GM19351 (cell line): ENCODE measurements around the gene RPL32.

Source experiments
- ATAC-seq: cut with Tn5 transposase; IDR thresholded peaks from one replicate; pipeline ENCODE4 v1.9.1; 2021; ENCODE audit warnings: mild to moderate bottlenecking, moderate library complexity; ENCODE audit not compliant: unreplicated experiment

Gene RPL32

DNA sequence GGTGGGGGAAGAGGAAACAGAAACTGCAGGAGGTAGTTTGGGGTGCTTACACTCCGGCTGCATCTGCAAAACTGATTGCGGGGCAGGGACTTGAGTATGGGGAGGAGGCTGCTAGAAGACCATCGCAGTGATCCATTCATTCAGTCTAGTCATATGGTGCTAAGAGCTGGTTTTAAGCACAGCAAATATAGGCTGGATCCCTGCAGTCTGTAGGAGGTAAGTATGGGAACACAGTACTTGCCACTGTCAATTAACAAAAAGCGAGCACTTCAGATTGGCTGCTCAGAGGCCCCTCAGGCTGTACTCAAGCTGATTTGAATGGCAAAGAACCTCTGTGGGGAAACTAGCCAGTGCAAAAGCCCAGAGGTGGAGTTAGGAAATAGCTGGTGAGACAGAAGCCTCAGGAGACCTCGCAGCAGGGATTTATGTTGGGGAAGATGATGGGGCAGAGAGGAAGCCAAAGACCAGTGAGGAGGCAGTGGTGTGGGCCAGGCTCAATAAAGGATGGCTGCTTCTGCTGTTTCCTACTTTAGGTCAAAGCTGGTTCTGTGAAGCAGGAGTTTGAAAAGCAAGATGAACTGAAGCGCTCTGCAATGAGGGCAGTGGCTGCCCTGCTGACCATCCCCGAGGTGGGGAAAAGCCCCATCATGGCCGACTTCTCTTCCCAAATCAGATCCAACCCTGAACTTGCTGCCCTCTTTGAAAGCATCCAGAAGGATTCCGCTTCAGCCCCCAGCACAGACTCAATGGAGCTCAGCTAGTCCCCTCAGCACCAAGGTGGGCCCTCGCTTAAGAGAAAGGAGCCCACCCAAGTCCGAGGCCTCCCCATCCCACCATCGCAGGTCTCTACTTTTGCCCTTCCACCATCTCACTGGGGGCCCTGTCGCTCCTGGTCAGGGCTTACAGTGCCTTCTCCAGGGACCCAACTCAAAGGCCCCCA lies 7.9 kb downstream of the RPL32 start:
- ATAC-seq, result no peak

DNA sequence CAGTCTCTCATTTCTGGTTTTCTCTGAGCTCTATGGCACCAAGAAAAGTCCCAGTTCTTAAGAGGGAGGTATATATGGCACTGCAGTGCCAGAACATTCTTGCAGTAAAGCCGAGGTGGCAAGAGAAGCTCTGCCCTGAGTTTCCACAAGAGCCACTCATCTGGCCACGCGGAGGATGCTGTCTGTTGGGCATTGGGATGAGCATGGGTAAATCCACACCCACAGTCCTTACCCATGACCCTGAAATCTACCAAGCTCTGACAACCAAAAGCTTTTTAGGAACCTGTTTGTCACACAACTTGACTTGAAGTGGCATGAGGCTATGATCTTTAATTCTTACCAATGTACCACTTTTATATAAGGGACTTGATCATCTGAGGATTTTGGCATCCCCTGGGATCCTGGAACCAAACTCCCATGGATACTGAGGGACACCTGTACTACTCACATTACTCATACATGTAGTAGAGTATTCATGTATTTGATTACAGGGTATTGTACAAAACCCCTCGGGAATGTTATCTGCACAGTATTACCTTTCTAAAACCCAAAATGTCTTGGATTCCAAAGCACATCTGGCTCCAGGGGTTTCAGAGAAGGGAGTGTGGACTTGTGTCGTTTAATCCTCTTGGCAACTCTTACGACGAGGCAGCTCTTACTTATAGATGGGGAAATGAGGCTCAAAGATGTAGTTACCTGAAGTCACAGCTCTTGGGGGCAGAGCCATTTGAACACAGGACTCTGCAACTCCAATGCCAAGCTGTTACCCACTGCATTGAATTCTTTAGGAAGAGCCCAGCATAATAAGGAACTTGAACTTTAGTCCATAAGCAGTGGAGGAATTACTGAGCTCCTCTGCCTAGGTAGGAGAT lies 8.8 kb downstream of the RPL32 start:
- no peak for ATAC-seq

DNA sequence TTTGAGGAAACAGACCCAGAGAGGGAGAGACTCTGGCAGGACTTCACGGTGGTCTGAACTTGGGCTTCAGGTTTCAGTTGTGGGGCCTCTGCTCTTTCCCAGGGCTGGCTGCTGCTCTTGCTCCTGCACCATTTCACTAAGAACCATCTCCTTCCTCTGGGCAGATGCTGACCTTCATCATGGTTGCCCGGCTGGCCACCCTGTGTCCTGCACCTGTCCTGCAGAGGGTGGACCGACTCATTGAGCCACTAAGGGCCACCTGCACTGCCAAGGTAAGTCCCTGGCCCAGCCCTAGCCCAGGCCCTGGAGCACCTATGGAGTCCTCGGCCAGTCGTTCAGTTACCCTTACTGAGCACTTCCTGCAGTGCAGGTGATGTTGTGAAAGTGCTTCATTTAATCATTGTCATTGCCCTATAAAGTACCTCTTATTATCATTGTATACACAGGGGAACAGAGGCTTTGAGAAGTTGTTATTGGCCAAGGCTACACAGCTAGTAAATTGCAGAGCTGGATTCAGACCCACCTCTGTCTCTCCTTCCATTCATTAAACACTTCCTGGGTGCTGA lies 10.0 kb downstream of the RPL32 start:
- no peak for ATAC-seq

DNA sequence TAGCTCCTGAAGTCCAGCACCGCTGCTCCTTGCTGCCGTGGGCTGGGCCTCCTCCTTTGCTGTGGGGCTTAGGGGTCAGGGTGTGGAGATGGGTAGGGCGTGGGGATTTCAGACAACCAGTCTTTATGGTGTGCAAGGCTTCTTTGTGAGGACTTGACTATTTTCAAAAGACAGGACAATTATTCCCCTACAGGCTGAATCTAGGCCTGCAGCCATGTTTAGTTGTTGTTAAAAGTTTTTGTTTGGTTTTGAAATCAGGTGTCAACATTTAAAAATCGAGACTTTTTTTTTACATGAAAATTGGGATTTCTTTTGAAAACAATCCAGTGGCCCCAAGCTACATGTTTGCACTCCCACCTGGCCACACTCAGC lies 10.6 kb downstream of the RPL32 start:
- no peak for ATAC-seq

DNA sequence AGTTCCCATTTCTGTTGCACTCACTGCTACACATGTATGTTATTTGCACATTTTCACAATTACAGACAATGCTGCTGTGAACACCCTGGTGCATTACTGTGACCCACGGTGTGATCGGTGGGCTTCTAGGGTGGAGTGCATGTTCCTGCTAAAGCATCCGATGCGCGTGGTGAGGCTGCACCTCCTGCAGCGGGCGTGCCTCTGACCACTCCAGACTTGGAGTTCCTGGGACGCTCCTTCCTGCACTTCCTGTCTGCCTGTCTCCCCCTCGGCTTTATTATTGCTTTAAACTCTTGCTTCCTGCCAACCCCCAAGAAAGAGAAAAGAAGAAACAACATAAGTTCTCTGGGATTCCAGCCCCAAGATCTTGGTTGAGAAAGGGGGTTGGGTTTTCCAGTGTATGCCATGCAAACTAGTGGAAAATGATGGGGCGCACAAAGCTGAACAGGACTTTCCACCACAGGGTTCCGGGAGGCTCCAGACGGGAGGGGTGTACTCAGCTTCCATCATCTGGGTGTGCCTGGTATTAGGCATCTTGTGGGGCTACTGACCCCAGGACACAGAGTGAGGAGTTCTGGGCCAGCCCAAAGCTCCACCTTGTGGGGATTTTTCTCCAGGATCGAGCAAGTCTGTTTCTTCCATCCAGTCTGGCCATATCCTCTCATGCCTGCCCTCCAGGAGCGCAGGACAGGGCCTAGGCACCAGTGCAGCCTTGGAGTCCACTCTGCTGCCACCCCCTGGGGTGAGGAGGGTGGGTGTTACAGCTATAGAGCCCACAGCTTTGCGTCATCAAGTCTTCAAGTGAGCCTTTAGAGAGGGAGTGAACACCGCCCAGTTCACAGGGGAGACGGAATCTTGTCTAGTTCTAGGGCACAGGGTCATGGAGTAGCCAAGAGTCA lies 11.2 kb downstream of the RPL32 start:
- no peak for ATAC-seq

DNA sequence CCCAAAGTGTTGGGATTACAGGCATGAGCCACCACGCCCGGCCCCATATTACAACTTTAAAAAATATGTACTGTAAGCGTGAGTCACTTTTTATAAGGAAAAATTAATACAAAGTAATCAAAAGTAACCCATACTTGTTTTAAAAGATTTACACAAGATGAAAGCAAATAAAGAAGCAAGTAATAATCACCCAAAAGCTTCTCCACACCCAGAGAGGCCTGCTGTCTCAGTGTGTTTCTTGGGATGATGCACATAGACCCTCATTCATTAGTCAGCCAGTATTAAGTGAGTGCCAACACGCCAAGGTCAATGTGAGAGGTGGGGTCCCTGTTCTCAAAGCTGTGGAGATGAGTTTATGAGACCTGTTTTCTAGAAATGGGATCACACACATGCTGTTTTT lies 12.0 kb downstream of the RPL32 start:
- no peak for ATAC-seq

DNA sequence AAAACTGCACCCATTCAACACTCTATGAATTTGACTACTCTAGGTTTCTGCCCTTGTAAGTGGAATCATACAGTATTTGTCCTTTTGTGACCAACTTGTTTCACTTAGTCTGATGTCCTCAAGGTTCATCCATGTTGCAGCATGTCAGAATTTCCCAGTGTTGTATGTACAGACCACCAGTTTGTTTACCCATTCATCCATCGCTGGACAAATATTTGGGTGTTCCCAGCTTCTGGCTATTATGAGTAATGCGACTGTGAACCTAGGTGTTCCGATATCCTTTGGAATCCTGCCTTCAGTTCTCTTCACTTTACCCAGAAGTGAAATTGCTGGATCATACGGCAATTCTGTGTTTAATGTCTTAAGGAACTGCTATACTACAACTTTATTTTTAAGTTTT lies 12.6 kb downstream of the RPL32 start:
- no peak for ATAC-seq

DNA sequence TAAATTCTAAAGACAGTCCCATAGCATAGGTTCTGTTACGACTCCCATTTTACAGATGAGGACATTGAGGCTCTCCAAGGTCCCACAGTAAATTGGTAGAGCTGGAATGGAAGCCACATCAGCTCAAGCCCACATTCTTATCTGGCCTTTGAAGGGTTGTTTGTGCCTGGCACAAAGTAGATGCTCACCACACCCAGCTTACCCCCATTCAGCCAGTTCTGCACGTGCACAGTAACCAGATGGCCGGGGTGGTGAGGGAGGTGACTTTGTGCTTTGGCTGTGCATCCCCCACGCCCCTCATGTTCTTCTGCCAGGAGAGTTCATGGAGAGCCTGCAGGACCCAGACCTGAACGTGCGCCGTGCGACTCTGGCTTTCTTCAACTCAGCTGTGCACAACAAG lies 16.2 kb downstream of the RPL32 start:
- no peak for ATAC-seq

DNA sequence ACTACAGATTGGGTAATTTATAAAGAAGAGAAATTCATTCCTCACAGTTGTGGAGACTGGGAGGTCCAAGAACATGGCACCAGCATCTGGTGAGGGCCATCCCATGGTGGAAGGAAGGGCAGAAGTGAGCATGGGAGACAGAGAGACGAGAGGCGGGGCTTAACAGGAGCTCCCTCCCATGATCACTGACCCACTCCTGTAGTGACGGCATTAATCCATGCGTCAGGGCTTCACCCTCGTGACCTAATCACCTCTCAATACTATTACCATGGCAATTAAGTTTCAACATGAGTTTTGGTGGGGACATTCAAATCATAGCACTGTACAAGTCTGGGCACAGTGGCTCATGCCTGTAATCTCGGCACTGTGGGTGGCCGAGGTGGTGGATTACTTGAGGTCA lies 17.1 kb downstream of the RPL32 start:
- ATAC-seq, result no peak

DNA sequence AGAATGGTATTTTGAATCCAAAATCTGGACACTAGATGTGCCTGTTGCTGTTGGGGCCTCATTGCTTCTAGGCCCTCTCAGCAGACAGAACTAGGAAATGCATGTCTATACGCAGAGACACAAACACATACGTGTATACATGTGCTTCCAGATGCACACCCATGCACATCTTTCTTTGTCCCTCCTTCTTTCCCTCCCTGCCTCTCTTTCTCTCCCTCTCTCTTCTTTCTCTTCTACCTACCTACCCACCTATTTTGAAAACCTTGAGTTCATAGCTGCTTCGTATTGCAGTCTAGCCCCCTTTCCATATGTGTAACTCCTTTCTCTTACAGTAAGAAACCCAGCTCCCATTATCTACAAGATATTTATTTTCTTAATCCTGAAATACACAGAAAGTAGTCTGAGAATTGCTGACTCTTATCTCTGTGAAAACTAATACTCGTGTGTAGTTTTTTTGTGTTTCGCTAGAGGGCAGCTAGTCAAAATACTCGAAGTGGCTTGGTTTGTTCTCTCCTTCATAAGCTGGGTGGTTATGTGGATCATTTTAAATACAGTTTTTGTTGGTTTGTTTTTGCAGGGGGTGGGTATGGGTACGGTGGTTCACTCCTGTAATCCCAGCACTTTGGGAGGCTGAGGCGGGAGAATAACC lies 18.5 kb downstream of the RPL32 start:
- no peak for ATAC-seq

DNA sequence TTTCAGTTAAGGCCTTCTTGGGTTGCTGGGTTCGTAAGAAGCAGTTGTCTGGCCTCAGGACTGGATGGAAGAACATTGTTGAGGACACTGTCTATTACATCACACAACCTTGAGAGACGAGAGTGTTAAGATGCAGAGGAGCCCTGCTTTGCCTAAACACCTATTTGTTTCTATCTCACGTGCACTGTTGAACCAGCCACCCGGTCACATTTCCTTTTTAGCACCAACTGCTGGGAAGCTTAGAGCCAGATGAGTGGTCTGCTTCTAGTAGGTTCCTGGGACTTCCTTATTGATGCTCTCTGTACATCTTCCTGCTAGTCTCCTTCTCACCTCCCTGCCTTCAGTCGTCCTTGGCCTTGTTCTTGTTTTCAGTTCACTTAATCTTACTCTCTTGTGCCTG lies 22.6 kb downstream of the RPL32 start:
- ATAC-seq, result no peak

DNA sequence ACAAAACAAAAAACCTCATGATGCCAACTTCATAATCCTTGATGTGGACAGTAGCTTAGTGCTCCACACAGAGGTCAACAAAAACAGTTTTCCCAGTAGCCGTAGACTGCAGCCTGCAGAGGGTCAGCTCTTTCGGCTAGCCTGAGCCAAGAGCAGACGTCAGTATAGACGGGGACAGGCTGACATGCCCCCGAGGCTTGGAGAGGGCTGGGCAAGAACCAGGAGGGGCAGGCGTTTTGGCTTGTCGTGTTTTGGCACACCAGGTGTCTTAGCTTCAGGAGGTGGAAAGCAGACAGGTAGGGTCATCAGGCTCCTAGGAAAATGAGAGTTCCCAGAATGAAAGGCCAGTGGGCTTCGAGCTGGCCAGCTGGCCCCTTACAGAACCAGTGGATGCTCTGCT lies 23.1 kb downstream of the RPL32 start:
- no peak for ATAC-seq

DNA sequence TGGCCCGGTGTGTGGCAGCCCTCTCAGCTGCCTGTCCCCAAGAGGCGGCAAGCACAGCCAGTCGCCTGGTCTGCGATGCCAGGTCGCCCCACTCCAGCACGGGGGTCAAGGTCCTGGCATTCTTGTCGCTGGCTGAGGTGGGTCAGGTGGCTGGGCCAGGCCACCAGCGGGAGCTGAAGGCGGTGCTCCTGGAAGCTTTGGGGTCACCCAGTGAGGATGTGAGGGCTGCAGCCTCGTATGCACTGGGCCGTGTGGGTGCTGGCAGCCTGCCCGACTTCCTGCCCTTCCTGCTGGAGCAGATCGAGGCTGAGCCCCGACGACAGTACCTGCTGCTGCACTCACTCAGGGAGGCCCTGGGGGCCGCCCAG lies 24.0 kb downstream of the RPL32 start:
- no peak for ATAC-seq

DNA sequence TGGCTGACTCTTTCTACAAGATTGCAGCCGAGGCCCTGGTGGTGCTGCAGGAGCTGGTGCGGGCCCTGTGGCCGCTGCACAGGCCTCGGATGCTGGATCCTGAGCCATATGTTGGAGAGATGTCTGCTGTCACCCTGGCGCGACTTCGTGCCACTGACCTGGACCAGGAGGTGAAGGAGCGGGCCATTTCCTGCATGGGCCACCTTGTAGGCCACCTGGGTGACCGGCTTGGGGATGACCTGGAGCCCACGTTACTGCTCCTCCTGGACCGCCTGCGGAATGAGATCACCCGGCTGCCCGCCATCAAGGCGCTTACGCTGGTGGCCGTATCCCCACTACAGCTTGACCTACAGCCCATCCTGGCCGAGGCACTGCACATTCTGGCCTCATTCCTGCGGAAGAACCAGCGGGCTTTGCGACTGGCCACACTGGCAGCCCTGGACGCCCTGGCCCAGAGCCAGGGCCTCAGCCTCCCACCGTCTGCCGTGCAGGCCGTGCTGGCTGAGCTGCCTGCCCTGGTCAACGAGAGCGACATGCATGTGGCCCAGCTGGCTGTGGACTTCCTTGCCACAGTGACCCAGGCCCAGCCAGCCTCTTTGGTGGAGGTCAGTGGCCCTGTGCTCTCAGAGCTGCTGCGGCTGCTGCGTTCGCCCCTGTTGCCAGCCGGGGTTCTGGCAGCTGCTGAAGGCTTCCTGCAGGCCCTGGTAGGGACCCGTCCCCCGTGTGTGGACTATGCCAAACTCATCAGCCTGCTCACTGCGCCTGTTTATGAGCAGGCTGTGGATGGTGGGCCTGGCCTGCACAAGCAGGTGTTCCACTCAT lies 24.6 kb downstream of the RPL32 start:
- ATAC-seq, result no peak

DNA sequence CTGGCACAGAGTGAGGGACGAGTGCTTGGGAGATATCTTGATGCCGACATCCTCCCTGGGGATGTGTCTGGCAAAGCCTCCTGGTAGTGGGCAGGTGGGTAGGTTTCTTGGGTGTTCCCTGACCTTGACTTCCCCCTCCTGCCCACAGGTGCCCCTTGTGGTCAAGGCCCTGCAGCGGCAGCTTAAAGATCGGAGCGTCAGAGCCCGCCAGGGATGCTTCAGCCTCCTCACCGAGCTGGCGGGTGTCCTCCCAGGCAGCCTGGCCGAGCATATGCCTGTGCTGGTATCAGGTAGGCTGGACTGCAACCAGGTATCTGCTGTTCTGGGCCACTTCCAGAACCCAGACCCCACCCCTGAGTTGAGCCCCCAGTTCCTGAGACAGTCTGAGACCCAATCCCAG lies 25.6 kb downstream of the RPL32 start:
- ATAC-seq, result no peak

DNA sequence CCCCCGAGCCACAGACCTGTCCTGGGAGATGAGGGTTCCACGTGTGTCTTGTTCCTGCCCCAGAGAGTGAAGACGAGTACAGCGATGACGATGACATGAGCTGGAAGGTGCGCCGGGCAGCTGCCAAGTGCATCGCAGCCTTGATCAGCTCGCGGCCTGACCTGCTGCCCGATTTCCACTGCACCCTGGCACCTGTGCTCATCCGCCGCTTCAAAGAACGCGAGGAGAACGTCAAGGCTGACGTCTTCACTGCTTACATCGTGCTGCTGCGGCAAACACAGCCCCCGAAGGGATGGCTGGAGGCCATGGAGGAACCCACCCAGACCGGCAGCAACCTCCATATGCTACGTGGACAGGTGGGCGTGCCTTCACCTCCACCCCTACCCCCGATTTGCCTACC lies 26.3 kb downstream of the RPL32 start:
- ATAC-seq, result no peak

DNA sequence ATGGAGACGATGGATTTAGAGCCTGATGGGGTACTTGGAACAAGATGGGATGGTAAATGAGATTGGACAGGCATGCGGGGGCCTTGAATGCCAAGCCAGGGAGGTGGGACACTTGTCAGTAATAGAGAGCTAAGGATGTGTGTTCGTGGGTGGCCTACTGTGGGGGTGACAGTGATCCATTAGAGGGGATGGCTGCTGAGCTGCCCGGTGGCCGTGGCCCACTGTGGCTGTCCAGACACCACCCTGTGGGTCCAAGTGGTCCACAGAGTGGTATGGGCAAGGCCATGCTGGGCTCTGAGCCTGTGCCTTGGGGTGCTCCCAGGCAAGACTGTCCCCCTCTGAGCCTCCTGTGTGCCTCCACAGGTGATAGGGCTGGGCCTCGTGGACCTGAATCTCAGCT lies 27.4 kb downstream of the RPL32 start:
- no peak for ATAC-seq

DNA sequence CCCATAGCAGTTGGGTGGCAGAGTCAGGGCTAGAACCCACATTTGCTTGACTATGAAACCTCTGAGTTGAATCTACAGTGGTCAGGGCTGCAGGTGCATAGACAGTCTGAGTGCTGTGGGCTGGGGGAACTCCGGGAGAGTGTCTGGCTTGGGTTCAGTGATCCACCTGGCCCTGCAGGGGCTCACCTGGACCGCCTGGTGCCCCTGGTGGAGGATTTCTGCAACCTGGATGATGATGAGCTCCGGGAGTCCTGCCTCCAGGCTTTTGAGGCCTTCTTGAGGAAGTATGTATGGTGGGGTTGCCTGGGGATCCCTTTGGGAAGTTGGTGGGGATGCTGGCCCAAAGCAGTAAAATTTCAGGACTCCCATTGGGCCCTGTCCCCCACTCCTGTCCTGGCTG lies 28.6 kb downstream of the RPL32 start:
- ATAC-seq, result no peak

DNA sequence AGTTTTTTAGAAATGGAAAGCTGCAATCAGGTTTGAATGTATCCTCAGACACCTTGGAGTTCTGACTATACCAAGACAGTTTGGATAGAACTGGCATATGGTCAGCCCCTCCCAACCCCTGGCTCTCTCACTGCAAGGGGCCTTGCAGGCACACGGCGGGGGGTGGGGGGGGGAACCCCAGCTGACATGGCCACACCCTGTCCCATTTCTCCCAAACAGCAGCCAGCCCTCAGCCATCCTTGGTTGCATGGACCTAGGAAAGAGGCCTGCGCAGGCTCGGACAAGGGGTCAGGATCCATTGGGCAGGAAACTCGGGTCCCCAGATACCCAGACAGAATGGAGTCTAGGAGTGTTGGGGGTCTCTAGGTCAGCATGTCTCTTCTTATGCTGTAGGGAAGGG lies 30.4 kb downstream of the RPL32 start:
- ATAC-seq, result no peak
